GM19193 (cell line): Measurements from ENCODE around the gene SORBS2.

Source experiments
- POLR2A ChIP-seq: IDR thresholded peaks from 4 replicates; pipeline ENCODE4 v1.6.1; 2011; ENCODE audit not compliant: insufficient read depth, insufficient read length; ENCODE audit errors: extremely low read depth

The SORBS2 gene

GRCh38 chr4:185748901-185749390 is 63.0 kb downstream of the SORBS2 start:
- TF ChIP-seq POLR2A, result no peak

GRCh38 chr4:185745891-185746290 is 66.1 kb downstream of the SORBS2 start:
- no peak for TF ChIP-seq POLR2A

- no peak for TF ChIP-seq POLR2A
These were observed 67.0 kb downstream of the SORBS2 start for GRCh38 chr4:185744946-185745345.

GRCh38 chr4:185744488-185744862 is 67.5 kb downstream of the SORBS2 start:
- TF ChIP-seq POLR2A, result no peak

GRCh38 chr4:185743722-185744487 is 68.1 kb downstream of the SORBS2 start:
- TF ChIP-seq POLR2A, result no peak

- no peak for TF ChIP-seq POLR2A
These were observed 69.2 kb downstream of the SORBS2 start for GRCh38 chr4:185742766-185743165.

GRCh38 chr4:185741795-185742194 is 70.2 kb downstream of the SORBS2 start:
- TF ChIP-seq POLR2A, result no peak

GRCh38 chr4:185740471-185740873 is 71.5 kb downstream of the SORBS2 start:
- no peak for TF ChIP-seq POLR2A

- no peak for TF ChIP-seq POLR2A
These were observed 73.2 kb downstream of the SORBS2 start for GRCh38 chr4:185738820-185739219.

GRCh38 chr4:185738038-185738552 is 73.9 kb downstream of the SORBS2 start:
- no peak for TF ChIP-seq POLR2A

- no peak for TF ChIP-seq POLR2A
These were observed 74.4 kb downstream of the SORBS2 start for GRCh38 chr4:185737489-185738037.

- no peak for TF ChIP-seq POLR2A
These were observed 75.1 kb downstream of the SORBS2 start for GRCh38 chr4:185736882-185737281.

- TF ChIP-seq POLR2A, result no peak
These were observed 76.1 kb downstream of the SORBS2 start for GRCh38 chr4:185735866-185736400.

GRCh38 chr4:185734930-185735329 is 77.1 kb downstream of the SORBS2 start:
- TF ChIP-seq POLR2A, result no peak

GRCh38 chr4:185734214-185734613 is 77.8 kb downstream of the SORBS2 start:
- no peak for TF ChIP-seq POLR2A
